AG10803 (cell line): ENCODE data around the gene FNDC3B.

Experiments used
- DNase-seq: peaks from one replicate; pipeline ENCODE4 v3.0.0; 2010; ENCODE audit warnings: low read depth
- H3K4me3 ChIP-seq: 2 replicates; pipeline ENCODE4 v1.5.1; 2011; ENCODE audit warnings: mild to moderate bottlenecking, low read length, control low read depth
- TF ChIP-seq, protein P1 (sequence below): conservative IDR thresholded peaks from 2 replicates; pipeline ENCODE4 v1.5.1; 2011; ENCODE audit warnings: mild to moderate bottlenecking, low read length, control low read depth, inconsistent platforms

The FNDC3B gene

DNA sequence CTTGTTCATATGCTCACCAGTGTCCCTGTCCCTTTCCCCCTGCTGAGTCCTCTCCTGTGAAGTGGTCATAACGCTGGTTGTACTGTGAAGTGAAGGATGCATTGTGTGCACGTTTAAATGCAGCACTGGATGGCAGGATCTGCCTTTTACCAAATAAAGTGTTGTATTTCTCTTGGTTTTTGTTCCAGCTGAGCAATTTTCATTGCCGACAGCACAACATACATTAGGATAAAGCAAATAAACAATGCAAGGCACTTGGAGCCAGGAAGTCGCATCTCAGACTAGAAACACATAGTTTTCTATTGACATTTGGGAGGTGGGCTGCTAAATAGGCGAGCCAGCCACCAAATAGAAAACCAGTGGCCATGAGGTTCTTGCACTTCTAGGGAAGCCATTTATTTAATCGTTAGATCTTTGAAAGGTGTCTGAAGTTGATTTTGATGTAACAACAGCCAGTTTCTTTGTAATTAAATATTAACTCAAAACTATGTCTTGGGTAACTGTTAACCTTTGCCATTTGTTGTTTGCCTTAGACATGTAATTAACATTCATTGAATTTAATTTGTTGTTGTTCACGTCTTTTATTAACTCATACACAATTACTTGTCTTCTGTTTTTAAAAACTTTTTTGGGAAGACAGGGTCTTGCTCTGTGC, 185.3 kb downstream of the FNDC3B start:
- H3K4me3 ChIP-seq = no peak overlapping the region
- TF ChIP-seq, protein P1, sequence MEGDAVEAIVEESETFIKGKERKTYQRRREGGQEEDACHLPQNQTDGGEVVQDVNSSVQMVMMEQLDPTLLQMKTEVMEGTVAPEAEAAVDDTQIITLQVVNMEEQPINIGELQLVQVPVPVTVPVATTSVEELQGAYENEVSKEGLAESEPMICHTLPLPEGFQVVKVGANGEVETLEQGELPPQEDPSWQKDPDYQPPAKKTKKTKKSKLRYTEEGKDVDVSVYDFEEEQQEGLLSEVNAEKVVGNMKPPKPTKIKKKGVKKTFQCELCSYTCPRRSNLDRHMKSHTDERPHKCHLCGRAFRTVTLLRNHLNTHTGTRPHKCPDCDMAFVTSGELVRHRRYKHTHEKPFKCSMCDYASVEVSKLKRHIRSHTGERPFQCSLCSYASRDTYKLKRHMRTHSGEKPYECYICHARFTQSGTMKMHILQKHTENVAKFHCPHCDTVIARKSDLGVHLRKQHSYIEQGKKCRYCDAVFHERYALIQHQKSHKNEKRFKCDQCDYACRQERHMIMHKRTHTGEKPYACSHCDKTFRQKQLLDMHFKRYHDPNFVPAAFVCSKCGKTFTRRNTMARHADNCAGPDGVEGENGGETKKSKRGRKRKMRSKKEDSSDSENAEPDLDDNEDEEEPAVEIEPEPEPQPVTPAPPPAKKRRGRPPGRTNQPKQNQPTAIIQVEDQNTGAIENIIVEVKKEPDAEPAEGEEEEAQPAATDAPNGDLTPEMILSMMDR = no peak
- no peak for DNase-seq

DNA sequence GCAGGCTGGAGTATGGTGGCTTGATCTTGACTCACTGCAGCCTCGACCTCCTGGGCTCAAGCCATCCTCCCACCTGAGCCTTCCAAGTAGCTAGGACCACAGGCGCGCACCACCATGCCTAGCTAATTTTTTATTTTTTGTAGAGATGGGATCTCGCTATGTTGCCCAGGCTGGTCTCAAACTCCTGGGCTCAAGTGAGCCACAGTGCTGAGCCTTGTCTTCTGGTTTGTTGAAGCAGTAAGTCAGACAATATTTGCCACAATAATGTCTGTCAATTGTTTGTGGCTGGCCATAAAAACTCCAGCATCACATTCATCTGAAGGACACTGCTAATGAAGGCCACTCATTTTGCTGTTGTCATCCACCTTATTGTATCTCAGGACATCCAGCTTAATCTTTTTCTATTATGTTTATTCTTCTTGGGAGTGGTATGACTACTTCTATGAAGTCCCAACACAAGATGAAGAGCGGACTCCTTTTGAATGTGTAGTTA, 185.9 kb downstream of the FNDC3B start:
- DNase-seq = no peak
- TF ChIP-seq, protein P1 = no peak
- no peak overlapping the region for H3K4me3 ChIP-seq

DNA sequence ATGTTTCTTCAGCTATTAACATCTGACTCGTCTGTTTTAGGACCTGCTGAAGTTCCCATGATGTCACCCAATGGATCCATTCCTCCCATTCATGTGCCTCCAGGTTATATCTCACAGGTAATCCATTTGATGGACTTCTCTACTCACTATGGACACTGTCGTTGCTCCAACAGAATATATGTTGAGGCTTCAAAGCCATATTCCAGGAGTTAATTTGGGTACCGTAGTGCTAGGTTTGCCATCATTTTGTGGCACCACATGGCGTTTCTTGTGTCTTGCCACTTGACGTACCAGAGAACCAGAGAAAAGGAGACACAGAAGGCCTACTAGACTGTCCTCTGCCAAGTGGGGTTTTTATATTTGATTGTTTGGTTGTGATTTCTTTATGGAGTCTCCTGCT, 187.5 kb downstream of the FNDC3B start:
- H3K4me3 ChIP-seq = no peak overlapping the region
- DNase-seq = no peak
- TF ChIP-seq, protein P1 = no peak

DNA sequence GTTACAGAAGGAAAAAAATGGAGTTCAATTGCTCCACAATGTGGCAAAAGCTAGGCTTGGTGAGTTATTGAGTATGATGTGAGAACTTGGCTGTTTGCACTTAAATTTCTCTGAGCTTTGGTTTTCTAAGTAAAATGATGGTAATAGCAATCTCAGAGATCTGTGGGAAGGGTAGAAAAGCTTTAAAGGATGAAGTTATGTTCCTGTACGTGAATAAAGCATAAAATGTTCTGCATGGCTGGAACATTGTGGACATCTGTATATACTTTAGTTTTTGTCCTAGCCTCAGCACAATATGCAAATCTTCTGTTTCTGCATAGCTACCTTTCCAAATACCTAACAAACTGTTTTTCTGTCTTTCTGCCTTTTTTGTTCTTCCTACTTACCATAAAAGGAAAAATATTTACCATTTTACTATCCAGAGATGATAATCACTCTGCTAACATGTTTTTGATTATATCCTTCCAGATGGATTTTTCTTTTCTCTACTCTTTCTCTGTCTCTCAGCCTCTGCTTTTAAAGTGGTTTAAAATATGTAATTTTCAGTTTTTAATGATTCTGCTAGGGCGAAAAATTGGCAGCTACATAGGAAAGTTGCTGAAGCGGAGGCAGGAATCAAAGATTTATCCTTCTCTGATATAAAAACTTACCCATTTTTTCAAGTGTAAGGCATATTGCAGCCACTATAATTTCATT, 188.1 kb downstream of the FNDC3B start:
- TF ChIP-seq, protein P1 = no peak
- no peak for DNase-seq
- no peak overlapping the region for H3K4me3 ChIP-seq

DNA sequence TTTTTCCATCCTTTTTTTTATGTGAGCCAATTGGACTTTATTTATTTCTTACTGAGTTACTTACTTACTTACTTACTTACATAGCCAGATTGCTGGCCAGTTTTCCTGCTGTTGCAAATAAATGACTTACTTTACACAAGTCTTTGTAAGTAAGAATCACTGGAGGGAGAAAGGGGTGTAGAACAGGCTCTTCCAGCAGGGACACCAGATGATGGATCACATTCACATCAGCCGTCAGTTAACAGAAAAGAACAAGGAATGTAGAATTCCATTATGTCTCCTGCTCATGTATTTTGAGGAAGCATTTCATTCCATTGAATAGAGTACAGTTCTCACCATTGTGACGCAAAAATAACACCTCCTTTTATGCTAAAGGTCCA, 188.6 kb downstream of the FNDC3B start:
- DNase-seq = peak; percentile 23
- no peak overlapping the region for H3K4me3 ChIP-seq
- TF ChIP-seq, protein P1 = no peak

DNA sequence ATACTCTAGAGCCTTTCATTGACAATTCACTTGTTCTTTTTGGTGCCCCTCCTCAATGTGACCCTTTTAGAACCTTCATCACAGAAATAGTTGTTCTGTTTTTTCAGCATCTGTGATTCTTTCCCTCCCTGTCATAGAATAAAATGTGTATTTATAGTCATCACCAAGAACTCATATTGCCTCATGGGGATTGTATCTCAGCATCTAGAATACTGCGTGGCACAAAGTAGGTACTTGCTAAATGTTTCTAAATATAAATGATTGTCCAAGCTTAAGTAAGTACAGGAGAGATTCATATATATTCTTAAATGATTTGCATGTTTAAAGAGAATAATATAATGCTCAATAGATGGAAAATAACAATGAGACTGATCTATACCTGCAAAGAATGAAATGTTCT, 190.1 kb downstream of the FNDC3B start:
- DNase-seq = no peak
- TF ChIP-seq, protein P1 = no peak
- no peak overlapping the region for H3K4me3 ChIP-seq
